ENCODE measurements around the gene SH3GL1.

- TF ChIP-seq, protein P1, sequence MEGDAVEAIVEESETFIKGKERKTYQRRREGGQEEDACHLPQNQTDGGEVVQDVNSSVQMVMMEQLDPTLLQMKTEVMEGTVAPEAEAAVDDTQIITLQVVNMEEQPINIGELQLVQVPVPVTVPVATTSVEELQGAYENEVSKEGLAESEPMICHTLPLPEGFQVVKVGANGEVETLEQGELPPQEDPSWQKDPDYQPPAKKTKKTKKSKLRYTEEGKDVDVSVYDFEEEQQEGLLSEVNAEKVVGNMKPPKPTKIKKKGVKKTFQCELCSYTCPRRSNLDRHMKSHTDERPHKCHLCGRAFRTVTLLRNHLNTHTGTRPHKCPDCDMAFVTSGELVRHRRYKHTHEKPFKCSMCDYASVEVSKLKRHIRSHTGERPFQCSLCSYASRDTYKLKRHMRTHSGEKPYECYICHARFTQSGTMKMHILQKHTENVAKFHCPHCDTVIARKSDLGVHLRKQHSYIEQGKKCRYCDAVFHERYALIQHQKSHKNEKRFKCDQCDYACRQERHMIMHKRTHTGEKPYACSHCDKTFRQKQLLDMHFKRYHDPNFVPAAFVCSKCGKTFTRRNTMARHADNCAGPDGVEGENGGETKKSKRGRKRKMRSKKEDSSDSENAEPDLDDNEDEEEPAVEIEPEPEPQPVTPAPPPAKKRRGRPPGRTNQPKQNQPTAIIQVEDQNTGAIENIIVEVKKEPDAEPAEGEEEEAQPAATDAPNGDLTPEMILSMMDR (IDR thresholded peaks at IDR 0.05; ENCODE audit: low read length): no peak
- TF ChIP-seq EZH2phosphoT487 (IDR thresholded peaks at IDR 0.05; ENCODE audit: low read length): no peak
Measured at GRCh38 chr19:4396949-4397783, 3.2 kb downstream of the SH3GL1 start.
